Stimulated activated CD4-positive, alpha-beta T cell treated with anti-CD3 and anti-CD28 coated beads, Interleukin-12 subunit alpha, Interleukin-12 subunit beta, amount 100 ng/mL, for 24 hours (primary cell): Measurements from ENCODE around the gene JUP.

Experiments used
- DNase-seq, 2 experiments: peaks; one replicate each; pipeline ENCODE4 v3.0.0-alpha.2; 2020; ENCODE audit warnings: low read depth in 2 of 2

The JUP gene

GRCh38 chr17:41723801-41724475, 62.6 kb downstream of the JUP start:
- no peak for DNase-seq

DNA sequence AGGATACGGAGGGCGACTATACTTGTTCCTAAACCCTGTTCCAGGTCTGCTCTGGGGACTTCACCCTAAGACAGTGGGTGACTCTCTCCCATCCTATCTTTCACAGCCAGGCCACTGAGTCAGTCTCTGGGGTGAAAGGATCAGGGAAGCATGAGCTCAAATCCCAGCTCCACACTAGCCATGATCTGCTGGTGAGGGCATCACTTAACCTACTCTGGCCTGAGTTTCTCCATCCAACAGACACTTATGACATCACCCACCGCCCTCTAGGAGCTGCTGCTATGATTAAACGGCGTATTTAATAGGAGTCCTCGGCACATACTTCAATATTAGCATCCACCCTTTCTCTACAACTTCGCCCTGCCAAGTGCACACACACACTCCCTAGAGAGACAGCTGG, 64.3 kb downstream of the JUP start:
- DNase-seq = no peak

GRCh38 chr17:41718287-41718645, 68.2 kb downstream of the JUP start:
- no peak for DNase-seq

- DNase-seq = no peak
Measured at GRCh38 chr17:41717408-41718286, 68.9 kb downstream of the JUP start.

- no peak for DNase-seq
Measured at GRCh38 chr17:41711669-41712400, 74.7 kb downstream of the JUP start, which contains the start of gene GAST. Gene GAST, plus strand, starts transcription at chr17:41712331. Its CDS starts 3,106 bp downstream, at chr17:41715437.

DNA sequence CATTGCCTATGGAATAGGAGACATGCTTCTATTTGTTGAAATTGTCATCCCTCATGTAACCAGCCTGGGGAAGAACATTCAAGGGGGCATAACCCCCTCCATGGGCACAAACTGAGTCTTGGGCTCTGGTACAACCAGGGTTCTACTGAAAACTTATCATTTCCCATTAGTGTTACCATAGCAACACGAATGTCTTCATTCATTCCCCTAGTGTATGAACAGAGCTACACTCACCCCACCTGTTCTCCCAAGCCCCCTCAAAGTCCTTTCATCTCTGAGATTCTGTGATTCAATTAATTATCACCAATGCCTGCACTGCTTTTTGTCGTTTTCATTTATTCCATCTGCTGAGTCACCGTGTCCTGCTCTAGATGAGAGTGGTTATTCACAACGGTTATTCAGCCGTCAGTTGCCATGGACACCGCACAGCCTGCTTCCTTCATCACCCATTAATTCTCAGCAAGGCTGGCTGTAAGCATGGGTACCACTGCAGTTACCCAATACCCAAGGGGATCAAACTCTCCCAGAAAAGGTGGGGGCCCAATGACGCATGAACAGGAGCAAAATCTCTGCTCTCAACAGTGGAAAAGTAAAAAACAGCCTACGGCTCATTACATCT, 75.9 kb downstream of the JUP start:
- DNase-seq = no peak

DNA sequence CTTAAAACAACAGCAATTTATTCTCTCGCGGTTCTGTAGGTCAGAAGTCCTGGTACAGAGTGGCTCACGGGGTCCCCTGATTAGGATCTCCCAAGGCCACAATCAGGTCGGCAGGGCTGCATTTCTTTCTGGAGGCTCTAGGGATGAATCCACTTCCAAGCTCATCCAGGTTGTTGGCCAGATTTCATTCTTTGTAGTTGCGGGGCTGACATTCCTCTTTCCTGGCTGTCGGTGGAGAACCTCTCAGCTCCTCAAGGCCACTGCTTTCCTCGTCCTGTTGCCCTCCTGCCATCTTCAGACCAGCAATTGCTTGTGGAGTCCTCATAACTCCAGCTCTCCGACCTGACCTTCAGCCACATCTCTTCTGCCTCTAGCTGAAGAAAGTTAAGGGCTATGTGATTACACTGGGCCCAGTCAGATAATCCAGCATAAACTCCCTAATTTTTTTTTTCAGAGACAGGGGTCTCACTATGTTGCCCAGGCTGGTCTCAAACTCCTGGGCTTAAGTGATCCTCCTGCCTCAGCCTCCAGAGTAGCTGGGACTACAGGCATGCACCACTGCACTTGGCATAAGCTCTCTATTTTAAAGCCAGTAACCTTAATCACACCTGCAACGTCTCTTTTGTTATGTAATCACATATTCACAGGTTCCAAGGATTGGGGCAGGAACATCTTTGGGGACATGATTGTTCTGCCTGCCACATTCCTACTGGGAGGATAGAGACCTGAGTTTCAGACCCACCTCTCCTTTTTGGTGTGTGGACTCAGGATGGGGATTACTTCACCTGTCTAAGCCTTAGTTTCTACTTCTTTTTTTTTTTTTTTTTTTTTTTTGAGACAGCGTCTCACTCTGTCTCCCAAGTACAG, 78.5 kb downstream of the JUP start:
- DNase-seq = no peak

DNA sequence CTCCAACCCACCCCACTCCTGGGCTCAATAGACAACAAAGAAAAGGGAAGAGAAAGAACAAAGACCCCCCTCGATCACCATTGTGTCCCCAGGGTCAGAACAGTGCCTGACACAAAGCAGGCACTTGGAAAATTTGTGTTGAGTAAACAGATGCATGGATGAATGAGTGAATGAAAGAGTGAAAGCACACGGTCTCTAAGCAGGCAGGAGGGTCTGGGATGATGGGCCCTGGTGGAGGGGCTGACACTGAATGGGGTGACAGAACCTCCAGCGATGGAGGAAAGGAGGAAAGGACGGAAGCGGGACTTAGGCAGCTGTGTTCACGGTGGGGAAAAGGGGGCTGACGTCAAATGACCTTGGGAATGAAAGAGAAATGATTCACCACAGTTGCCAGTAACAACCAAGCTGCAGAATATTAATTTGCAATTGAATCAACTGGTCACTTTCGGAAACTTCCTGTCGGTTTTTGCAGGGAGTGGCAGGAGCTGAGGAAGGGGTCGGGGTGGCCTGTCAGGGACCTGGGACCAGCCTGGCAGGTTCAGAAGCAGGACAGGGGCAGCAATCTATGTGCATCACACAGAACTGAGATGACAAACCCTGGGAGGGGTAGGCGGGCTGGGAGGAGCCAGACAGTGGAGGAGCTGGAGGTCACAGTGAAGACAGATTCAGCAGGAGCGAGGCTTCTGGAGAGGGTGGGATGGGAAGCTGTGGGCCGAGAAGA, 81.1 kb downstream of the JUP start:
- no peak for DNase-seq
